Mammary epithelial cell (primary cell): ENCODE results near the gene TGIF1.

Experiments used
- EZH2 ChIP-seq: IDR thresholded peaks from 2 replicates; pipeline ENCODE4 v1.6.1; 2012; ENCODE audit warnings: low read length, inconsistent platforms, borderline replicate concordance
- TF ChIP-seq, protein P1 (sequence below), 2 donors: IDR thresholded peaks in 1 of 2; conservative IDR thresholded peaks in 1 of 2; 2 replicates each; pipeline ENCODE4 v1.5.1; 2011 to 2012; ENCODE audit warnings: inconsistent platforms in 2 of 2, low read length in 2 of 2, mild to moderate bottlenecking in 2 of 2, control low read depth in 1 of 2, low read depth in 1 of 2; ENCODE audit not compliant: insufficient read depth in 1 of 2; ENCODE audit errors: extremely low read depth in 1 of 2

DNA sequence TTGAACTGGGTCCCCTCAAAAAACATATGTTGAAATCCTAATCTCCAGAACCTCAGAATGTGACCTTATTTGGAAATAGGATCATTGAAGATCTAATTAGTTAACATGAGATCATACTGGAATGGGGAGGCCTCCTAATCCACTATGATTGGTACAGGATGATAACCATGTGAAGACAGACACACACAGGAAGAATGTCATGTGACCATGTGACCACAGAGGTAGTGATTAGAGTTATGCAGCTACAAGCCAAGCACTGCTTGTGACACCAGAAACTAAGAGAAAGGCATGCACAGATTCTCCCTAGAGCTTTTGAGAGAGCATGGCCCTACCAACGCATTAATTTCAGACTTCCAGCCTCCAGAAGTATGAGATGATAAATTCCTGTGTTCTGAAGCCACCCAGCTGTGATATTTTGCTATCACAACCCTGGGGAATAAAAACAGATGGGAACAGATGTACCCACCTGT lies 47.0 kb upstream of the TGIF1 start:
- TF ChIP-seq, protein P1, sequence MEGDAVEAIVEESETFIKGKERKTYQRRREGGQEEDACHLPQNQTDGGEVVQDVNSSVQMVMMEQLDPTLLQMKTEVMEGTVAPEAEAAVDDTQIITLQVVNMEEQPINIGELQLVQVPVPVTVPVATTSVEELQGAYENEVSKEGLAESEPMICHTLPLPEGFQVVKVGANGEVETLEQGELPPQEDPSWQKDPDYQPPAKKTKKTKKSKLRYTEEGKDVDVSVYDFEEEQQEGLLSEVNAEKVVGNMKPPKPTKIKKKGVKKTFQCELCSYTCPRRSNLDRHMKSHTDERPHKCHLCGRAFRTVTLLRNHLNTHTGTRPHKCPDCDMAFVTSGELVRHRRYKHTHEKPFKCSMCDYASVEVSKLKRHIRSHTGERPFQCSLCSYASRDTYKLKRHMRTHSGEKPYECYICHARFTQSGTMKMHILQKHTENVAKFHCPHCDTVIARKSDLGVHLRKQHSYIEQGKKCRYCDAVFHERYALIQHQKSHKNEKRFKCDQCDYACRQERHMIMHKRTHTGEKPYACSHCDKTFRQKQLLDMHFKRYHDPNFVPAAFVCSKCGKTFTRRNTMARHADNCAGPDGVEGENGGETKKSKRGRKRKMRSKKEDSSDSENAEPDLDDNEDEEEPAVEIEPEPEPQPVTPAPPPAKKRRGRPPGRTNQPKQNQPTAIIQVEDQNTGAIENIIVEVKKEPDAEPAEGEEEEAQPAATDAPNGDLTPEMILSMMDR (conservative IDR thresholded peaks at IDR 0.05 in 1 of 2, IDR thresholded peaks at IDR 0.05 in 1 of 2; ENCODE audit: extremely low read depth in 1 of 2, insufficient read depth in 1 of 2, low read depth in 1 of 2, low read length in 2 of 2): no peak
- TF ChIP-seq EZH2: no peak
